ENCODE data around the gene APOF.
"Not testable (repeated sequence)": the region's sequence is repeated elsewhere in the genome, so short reads cannot be mapped to it uniquely, and the experiment has no call there.

GRCh38 chr12:56321610-56322009 is 41.0 kb downstream of the APOF start:
- not testable (repeated sequence) for TF ChIP-seq CTCF, EZH2, EZH2phosphoT487 (IDR thresholded peaks at IDR 0.05)
